Choroid plexus epithelial cell (primary cell): Measurements from ENCODE around the gene GRM8.

Experiments used
- DNase-seq: peaks from one replicate; pipeline ENCODE4 v3.0.0-alpha.2; 2010; ENCODE audit warnings: low read depth
- H3K4me3 ChIP-seq: 2 replicates; pipeline ENCODE4 v1.5.1; 2011; ENCODE audit warnings: low read depth, mild to moderate bottlenecking, control low read depth, low read length, moderate library complexity
- CTCF ChIP-seq: conservative IDR thresholded peaks from 2 replicates; pipeline ENCODE4 v1.5.1; 2011; ENCODE audit warnings: low read depth, mild to moderate bottlenecking, control low read depth, inconsistent platforms, low read length, moderate library complexity

The GRM8 gene

GRCh38 chr7:126820925-126821324 lies 431.8 kb downstream of the GRM8 start:
- TF ChIP-seq CTCF, result no peak
- H3K4me3 ChIP-seq, result no peak overlapping the region
- DNase-seq, result no peak

DNA sequence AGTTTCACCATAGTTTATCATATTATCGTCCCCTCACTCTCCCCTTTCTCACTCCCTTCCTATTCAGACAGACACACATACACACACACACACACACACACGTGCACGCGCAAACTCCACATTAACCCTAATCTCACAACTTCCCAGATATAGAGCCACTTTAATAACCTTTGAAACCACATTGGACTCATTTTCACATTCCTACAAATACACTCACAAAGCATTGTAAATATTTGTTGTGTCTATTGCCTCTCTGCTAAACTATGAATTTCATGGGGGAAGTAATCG lies 433.6 kb downstream of the GRM8 start:
- TF ChIP-seq CTCF, result no peak
- H3K4me3 ChIP-seq, result no peak overlapping the region
- no peak for DNase-seq

GRCh38 chr7:126818393-126819196 lies 434.1 kb downstream of the GRM8 start:
- no peak for DNase-seq
- H3K4me3 ChIP-seq, result no peak overlapping the region

DNA sequence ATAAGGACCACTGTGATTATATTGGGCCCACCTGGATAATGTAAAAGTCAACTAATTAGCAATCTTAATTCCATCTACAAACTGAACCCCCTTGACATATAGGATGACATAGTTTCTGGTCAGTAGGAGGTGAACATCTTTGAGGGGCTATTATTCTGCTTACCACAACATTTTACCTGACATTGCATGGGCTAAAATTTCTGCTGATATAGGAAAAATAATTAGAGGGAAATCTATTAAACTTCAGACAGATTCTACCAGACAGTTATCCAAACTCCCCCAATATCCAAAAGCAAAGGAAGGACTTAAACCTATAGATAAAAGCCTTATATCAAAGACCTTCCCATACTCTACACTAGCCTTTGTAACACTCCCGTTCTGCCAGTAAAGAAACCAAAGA lies 443.6 kb downstream of the GRM8 start:
- TF ChIP-seq CTCF, result no peak
- no peak for DNase-seq
- H3K4me3 ChIP-seq, result no peak overlapping the region

More at GRCh38 chr7:126818393-126819196, 434.1 kb downstream of the GRM8 start:
- no peak for TF ChIP-seq CTCF

DNA sequence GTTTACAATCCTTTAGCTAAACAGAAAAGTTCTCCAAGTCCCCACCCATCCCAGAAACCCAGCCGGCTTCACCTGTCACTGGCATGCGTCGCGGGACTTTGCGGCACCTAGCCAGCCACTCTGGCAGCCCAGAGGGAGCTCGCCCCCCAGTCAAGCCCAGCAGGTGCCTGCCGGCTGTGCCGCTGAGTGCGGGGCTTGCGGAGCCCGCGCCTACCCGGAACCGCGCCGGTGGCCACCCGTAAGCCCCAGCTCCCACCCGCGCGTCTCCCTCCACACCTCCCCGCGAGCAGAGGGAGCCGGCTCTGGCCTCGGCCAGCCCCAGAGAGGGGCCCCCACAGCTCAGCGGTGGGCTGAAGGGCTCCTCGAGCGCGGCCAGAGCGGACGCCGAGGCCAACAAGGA lies 446.1 kb downstream of the GRM8 start:
- no peak for DNase-seq
- H3K4me3 ChIP-seq, result no peak overlapping the region
- no peak for TF ChIP-seq CTCF

DNA sequence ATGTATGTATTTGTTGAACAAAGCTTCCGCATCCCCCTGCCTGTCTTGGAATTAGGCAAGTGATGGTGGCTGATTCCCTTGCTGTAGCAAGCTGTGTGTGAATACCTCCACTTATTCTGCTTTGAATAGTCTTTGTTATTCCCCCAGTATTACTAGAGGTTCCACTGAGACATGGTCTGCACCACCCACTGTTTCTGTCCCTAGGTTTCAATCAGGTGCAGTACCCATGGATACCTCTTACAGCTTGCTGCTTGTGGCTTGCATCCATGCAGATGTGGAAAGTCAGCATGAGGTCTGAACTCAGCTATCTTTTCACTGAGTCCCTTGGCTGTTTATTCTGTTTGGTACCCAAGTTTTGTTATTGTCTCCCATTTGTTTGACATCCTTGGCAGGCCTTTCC lies 447.4 kb downstream of the GRM8 start:
- no peak for DNase-seq
- no peak for TF ChIP-seq CTCF
- no peak overlapping the region for H3K4me3 ChIP-seq

DNA sequence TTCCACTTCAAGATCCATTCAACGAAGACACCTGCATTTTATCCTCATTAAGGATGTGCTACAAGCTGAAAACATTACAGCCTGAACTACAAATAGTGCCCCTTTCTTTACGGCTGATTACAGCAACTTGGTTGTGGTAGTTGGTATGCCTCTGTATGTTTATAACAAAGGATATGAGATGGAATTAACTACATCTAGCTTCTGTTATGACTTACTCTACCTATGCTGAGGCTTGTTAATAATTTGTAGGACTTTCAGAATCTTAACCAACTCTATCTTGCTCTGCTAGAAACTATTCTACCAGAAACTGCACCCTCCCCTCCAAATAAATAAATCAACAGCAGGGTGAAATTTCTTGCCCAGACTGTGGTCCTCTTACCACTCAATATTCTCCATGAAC lies 448.1 kb downstream of the GRM8 start:
- no peak overlapping the region for H3K4me3 ChIP-seq
- no peak for TF ChIP-seq CTCF
- no peak for DNase-seq
